H54 (cell line): ENCODE measurements around the gene ZMYM4.
"Not testable (repeated sequence)": the region's sequence is repeated elsewhere in the genome, so short reads cannot be mapped to it uniquely, and the experiment has no call there.

Source experiments
- DNase-seq: peaks from one replicate; pipeline ENCODE4 v3.0.0; 2011; ENCODE audit warnings: low spot score, mixed read lengths; ENCODE audit not compliant: insufficient read length
- FAIRE-seq: peaks from 3 replicates; lab custom pipeline; 2011; peaks lifted over from hg19 to GRCh38; lab: Jason Lieb, UNC
- POLR2A ChIP-seq: IDR thresholded peaks from 2 replicates; pipeline ENCODE4 v1.6.1; 2011; ENCODE audit warnings: low read depth, mild to moderate bottlenecking, low read length

ZMYM4 gene

GRCh38 chr1:35320937-35321336 is 52.4 kb downstream of the ZMYM4 start:
- DNase-seq (no peak), FAIRE-seq (no peak)
- TF ChIP-seq POLR2A = no peak

GRCh38 chr1:35324486-35324885 is 56.0 kb downstream of the ZMYM4 start:
- TF ChIP-seq POLR2A = no peak
- peak; percentile 38 for FAIRE-seq
- no peak for DNase-seq

- DNase-seq (no peak), FAIRE-seq (peak; percentile 38)
Measured at GRCh38 chr1:35326246-35326866, 57.8 kb downstream of the ZMYM4 start.

GRCh38 chr1:35331618-35332017 is 63.1 kb downstream of the ZMYM4 start:
- not testable (repeated sequence) for FAIRE-seq, DNase-seq

More at GRCh38 chr1:35326246-35326866, 57.8 kb downstream of the ZMYM4 start:
- TF ChIP-seq POLR2A = no peak

- FAIRE-seq = no peak
- no peak for DNase-seq
- no peak for TF ChIP-seq POLR2A
Measured at GRCh38 chr1:35334485-35334884, 66.0 kb downstream of the ZMYM4 start.

DNA sequence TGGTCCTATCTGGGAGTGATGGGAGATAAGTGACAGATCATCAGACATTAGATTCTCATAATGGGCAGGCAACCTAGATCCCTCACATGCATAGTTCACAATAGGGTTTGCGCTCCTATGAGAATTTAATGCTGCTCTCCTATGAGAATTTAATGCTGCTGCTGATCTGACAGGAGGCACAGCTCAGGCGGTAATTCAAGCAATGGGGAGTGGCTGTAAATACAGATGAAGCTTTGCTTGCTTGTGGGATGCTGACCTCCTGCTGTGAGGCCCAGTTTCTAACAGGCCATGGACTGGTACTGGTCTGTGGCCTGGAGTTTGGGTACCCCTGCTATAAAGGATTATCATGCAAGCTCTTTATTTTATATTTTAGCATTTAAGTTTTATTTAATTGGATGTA is 72.0 kb downstream of the ZMYM4 start:
- no peak for TF ChIP-seq POLR2A
- DNase-seq (no peak), FAIRE-seq (no peak)

DNA sequence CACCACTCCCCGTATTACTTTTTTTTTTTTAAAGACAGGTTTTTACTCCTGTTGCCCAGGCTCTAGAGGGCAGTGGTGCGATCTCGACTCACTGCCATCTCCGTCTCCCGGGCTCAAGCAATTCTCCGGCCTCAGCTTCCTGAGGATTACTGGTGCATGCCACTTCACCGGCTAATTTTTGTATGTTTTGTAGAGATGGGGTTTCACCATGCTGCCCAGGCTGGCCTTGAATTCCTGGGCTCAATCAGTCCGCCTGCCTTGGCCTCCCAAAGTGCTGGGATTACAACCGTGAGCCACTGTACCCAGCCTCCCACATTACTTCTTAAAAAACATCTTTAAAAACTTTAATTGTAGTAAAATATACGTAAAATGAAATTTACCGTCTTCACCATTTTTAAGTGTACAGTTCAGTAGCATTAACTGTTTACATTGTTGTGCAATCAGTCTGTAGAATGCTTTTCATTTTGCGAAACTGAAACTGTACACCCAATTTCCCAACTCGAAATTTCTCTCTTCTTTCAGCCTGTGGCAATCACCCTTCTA is 77.0 kb downstream of the ZMYM4 start:
- no peak for TF ChIP-seq POLR2A
- no peak for FAIRE-seq
- DNase-seq = no peak

DNA sequence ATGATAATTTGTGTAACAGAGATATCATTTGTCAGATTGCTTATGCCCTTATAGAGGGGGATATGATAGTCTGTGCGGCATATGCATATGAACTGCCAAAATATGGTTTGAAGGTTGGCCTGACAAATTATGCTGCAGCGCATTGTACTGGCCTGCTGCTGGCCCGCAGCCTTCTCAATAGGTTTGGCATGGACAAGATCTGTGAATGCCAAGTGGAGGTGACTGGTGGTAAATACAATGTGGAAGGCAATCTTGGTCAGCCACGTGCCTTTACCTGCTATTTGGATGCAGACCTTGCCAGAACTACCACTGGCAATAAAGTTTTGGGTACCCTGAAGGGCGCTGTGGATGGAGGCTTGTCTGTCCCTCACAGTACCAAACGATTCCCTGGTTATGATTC is 82.4 kb downstream of the ZMYM4 start:
- FAIRE-seq = no peak
- DNase-seq = no peak
- no peak for TF ChIP-seq POLR2A

- TF ChIP-seq POLR2A = no peak
- FAIRE-seq (no peak), DNase-seq (no peak)
Measured at GRCh38 chr1:35359995-35360394, 91.5 kb downstream of the ZMYM4 start.

GRCh38 chr1:35361638-35362037 is 93.1 kb downstream of the ZMYM4 start:
- DNase-seq (no peak), FAIRE-seq (no peak)
- no peak for TF ChIP-seq POLR2A

DNA sequence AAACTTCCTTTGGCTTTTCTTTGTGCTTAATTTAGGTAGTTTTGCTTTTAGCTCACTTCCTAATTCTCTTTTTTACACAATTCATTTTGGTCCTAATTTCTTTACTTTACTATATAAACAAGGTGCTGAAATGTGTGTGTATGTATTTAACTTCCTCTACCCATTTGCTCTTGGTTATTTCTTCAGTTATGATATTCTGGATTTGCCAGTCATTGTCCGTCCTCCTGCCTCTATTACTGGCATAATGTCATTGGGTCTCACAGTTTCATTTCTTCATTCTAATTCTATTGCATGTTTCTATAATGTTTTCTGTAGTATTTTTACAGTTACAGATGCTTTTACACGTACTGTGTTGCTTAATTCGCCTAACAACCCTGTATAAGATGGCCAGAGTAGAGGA is 96.2 kb downstream of the ZMYM4 start:
- FAIRE-seq (no peak), DNase-seq (no peak)
- TF ChIP-seq POLR2A = no peak

GRCh38 chr1:35367914-35368313 is 99.4 kb downstream of the ZMYM4 start:
- DNase-seq = no peak
- TF ChIP-seq POLR2A = no peak
- no peak for FAIRE-seq

- FAIRE-seq = no peak
- no peak for DNase-seq
- TF ChIP-seq POLR2A = no peak
Measured at GRCh38 chr1:35369922-35370671, 101.6 kb downstream of the ZMYM4 start.

DNA sequence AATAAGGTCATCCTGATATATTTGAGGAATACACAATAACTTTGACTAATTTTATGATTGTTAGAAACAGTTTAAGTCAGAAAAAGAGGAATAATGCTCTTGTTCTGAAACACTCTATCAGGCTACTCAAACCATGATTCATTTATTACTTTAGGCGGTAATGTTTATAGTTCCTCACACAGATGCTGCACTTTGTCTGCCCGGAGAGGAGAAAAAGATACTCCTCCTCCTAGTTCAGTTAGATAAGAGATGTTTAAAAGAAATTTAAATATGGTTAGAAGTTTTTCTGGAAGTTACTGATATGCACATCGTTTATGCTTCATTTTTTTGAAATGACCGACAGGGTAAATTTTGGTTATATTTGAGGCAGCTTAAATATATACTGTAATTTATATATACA is 103.0 kb downstream of the ZMYM4 start:
- DNase-seq = no peak
- FAIRE-seq = no peak
- TF ChIP-seq POLR2A = no peak

- FAIRE-seq = peak; percentile 87
- no peak for DNase-seq
- no peak for TF ChIP-seq POLR2A
Measured at GRCh38 chr1:35377555-35377954, 109.0 kb downstream of the ZMYM4 start.
